ENCODE measurements around the gene SNX32.

DNA sequence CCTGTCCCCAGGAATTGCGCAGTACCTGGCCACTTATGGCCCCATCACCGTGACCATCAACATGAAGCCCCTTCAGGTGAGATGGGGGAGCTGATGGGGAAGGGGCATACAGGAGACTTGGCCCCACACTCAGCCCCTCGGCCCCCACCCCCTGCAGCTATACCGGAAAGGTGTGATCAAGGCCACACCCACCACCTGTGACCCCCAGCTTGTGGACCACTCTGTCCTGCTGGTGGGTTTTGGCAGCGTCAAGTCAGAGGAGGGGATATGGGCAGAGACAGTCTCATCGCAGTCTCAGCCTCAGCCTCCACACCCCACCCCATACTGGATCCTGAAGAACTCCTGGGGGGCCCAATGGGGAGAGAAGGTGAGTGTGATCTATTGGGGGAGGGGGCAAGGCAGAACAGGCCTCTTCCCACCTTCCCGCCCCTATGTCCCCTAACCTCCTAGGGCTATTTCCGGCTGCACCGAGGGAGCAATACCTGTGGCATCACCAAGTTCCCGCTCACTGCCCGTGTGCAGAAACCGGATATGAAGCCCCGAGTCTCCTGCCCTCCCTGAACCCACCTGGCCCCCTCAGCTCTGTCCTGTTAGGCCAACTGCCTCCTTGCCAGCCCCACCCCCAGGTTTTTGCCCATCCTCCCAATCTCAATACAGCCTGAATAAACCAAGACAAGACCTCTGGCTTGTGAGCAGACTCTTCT is 49.4 kb downstream of the SNX32 start:
- TF ChIP-seq, protein P1, sequence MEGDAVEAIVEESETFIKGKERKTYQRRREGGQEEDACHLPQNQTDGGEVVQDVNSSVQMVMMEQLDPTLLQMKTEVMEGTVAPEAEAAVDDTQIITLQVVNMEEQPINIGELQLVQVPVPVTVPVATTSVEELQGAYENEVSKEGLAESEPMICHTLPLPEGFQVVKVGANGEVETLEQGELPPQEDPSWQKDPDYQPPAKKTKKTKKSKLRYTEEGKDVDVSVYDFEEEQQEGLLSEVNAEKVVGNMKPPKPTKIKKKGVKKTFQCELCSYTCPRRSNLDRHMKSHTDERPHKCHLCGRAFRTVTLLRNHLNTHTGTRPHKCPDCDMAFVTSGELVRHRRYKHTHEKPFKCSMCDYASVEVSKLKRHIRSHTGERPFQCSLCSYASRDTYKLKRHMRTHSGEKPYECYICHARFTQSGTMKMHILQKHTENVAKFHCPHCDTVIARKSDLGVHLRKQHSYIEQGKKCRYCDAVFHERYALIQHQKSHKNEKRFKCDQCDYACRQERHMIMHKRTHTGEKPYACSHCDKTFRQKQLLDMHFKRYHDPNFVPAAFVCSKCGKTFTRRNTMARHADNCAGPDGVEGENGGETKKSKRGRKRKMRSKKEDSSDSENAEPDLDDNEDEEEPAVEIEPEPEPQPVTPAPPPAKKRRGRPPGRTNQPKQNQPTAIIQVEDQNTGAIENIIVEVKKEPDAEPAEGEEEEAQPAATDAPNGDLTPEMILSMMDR (IDR thresholded peaks at IDR 0.05; ENCODE audit: insufficient read depth, low read length) = no peak
- TF ChIP-seq, protein P2, sequence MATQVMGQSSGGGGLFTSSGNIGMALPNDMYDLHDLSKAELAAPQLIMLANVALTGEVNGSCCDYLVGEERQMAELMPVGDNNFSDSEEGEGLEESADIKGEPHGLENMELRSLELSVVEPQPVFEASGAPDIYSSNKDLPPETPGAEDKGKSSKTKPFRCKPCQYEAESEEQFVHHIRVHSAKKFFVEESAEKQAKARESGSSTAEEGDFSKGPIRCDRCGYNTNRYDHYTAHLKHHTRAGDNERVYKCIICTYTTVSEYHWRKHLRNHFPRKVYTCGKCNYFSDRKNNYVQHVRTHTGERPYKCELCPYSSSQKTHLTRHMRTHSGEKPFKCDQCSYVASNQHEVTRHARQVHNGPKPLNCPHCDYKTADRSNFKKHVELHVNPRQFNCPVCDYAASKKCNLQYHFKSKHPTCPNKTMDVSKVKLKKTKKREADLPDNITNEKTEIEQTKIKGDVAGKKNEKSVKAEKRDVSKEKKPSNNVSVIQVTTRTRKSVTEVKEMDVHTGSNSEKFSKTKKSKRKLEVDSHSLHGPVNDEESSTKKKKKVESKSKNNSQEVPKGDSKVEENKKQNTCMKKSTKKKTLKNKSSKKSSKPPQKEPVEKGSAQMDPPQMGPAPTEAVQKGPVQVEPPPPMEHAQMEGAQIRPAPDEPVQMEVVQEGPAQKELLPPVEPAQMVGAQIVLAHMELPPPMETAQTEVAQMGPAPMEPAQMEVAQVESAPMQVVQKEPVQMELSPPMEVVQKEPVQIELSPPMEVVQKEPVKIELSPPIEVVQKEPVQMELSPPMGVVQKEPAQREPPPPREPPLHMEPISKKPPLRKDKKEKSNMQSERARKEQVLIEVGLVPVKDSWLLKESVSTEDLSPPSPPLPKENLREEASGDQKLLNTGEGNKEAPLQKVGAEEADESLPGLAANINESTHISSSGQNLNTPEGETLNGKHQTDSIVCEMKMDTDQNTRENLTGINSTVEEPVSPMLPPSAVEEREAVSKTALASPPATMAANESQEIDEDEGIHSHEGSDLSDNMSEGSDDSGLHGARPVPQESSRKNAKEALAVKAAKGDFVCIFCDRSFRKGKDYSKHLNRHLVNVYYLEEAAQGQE (IDR thresholded peaks at IDR 0.05; ENCODE audit: insufficient replicate concordance, low read depth) = no peak
- TF ChIP-seq POLR2AphosphoS5 (IDR thresholded peaks at IDR 0.05; ENCODE audit: low read depth) (no peak), SPI1 (IDR thresholded peaks at IDR 0.05; ENCODE audit: borderline replicate concordance, low read depth) (no peak)

Measured in HL-60 (cell line).